HEK293T (cell line): ENCODE measurements around the gene ZBTB40.

ENCODE experiments used
- ARNT ChIP-seq: fragments of 450-650 bp; IDR thresholded peaks from 2 replicates; pipeline ENCODE4 v1.6.1; 2017; ENCODE audit warnings: mild to moderate bottlenecking
- FOXM1 ChIP-seq: fragments of 450-650 bp; IDR thresholded peaks from 2 replicates; pipeline ENCODE4 v1.6.1; 2017; ENCODE audit warnings: mild to moderate bottlenecking, borderline replicate concordance
- ZNF384 ChIP-seq: fragments of 450-650 bp; IDR thresholded peaks from 2 replicates; pipeline ENCODE4 v1.6.1; 2016

GRCh38 chr1:22529901-22530621 is 78.4 kb downstream of the ZBTB40 start:
- TF ChIP-seq FOXM1 (no peak), ARNT (no peak), ZNF384 (no peak)
